Activated T-helper 1 cell treated with Interleukin-2 at 50 U/mL for 16 hours (primary cell): ENCODE data around the gene FANCC.

Source experiments
- DNase-seq: peaks from one replicate; pipeline ENCODE4 v3.0.0-alpha.2; 2020; ENCODE audit warnings: low read depth

Gene FANCC

DNA sequence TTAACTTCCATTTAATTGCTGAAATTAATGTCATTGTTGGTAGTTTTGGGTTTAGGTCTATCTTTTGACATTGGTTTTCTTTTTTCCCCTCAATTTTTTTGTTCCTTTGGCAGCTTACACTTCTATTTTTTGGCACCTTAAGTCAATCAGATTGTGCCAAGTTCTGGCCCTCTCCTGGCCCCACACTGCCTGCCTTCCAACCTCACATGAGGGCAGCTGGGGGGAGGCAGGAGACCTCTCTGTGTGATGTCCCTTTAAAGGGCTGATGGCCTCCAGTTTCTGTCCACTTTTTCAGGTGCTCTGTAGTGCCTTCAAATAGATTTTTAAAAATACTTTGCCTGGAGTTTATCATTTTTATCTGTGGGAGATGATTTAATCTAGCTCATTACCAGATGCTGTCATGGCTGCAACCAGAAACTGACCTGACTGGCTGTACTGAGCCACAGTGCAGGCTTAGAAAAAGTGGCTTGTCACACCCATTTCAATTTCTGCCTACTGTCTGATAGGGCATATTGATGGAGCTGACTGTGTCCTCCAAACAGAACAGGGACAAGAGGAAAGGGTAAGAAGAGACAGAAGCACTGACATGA is 196.6 kb downstream of the FANCC start:
- no peak for DNase-seq

DNA sequence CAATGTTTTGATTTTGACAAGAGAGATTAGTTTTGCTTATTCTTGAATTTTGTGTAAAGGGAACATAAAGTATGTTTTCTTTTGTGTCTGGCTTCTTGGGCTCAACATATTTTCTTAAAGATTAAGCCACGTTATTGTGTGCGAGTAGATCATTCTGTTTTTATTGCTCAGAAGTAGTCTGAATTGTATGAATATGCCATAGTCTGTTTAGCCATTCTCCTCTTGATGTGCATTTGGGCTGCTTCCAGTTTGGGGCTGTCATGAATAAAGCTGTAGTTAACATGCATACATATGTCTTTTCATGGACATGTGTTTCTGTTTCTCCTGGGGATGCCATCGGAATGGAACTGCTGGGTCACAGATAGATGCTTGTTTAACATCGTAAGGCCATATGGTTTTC is 198.9 kb downstream of the FANCC start:
- no peak for DNase-seq

DNA sequence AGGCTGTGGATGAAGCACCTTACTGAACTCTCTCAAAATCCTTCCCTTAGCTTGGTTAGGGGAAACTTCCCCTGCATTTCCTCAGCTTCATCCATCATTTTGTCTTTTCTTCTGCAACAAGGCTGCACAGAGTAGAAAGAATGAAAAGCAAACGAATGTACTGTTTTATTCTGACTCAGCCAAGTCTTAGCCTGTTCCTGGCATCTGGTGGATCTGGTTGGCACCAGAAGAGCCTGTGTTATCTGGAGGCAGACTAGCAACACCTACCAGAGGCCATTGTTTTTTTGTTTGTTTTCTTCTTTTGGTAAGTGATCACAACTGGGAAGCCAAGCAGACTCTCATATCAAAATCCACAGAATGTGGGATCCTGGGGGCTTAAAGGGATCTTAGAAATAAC is 200.7 kb downstream of the FANCC start:
- DNase-seq = no peak

DNA sequence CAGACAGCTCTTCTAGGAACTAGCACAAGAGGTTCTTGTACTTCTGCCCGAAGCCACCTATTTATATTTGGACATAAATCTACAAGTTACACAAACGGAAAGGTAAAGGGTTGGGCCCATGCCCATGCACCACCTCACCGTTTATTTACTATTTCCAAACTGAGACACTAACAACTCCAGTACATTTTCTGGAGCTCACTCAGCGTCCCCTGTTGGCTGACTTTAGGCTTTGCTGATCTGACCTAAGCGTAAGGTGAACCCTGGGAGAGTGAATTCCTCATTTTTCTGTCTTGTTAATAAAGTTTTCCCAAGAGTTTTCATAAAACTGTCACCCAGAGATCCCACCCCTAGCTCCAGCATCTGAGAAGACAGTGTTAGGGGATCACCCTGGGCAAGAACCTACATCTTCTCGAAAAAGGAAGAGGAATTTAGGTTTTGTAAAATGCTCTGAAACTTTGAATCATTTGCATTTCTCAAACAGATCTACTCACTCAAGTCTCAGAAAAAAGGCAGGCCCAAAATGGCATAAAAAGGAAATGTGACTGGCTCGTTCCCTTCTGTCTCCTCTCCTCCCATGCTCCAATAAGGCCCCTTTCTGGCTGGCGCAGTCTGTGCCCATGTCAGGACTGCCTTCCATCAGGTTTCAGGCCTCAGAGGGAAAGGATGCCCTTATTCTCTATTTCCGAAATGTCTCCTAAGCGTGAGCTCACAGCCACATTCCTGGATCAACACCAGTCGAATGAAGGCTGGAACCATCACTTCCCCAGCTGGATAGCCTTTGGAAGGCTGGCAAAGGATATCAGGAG is 201.3 kb downstream of the FANCC start:
- no peak for DNase-seq

DNA sequence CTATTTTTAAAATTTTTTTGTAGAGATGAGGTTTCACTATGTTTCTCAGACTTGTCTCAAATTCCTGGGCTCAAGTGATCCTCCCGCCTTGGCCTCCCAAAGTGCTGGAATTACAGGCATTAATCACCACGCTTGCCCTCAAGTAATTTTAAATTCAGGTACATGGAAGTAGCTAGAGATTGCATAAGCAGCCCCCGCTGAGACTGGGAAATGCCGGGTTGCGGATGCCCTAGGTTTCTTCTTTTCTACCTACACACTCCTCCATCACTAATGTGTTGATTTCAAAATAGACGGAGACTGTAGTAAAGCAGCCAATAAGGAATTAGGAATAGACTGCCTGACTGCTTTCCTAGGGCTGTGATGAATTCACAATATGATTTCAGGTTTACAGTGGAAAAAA is 202.4 kb downstream of the FANCC start:
- DNase-seq = no peak

DNA sequence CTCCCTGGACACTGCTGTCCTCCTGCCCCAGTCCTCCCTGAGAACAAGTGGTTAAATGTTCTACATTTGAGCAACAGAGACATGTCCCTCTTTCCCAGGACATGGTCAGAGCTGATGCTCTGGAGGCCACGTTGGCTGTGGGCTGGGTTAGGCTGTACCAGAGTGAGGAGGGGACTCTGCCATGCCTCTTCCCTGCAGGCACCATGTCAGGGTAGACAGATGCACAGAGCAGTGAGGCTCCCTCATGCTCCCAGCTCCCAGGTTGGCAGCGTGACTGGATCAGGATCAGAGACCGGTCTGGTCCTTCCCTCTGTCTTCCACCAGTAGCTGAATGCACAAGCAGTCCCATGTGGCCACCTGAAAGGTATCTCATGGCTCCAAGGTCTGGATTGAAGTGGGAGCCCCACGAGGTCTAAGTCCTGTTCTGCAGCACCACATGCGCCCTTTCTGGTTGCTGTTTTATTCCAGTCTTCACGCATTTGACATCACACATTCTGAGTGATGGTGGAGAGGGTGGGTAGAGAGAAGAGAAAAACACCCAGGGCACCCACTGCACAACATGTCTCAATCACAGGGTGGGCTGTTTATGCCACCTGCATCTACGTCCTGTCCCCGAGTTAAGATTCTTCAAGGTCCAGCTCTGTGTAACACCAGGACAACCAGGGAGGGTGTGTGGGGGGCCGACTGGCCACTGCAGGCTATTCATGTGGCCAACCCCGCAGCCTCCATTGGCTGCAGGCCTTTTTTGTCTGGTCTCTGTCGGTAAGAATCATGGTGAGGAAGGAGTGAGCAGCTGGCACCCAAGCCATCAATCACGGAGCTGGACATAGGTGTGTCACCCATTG is 204.9 kb downstream of the FANCC start:
- no peak for DNase-seq

DNA sequence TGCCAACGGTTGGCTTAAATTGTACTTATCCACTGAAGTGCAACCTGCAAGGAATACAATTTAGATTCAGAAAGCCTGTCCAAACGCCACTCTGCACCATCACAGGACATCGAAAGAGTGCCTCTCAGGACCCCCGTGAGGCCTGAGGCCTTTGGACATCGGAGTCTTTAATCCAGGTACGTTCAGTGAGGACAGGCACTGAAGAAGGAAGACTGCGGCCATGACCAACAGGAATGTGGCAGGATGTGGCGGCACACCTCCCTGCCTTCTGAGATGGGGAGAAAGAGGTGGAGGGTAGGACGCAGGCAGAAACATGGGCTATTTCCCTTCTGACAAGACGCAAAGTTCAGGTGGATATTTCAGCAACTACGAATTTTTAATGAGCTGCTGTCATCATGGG is 205.8 kb downstream of the FANCC start:
- no peak for DNase-seq

DNA sequence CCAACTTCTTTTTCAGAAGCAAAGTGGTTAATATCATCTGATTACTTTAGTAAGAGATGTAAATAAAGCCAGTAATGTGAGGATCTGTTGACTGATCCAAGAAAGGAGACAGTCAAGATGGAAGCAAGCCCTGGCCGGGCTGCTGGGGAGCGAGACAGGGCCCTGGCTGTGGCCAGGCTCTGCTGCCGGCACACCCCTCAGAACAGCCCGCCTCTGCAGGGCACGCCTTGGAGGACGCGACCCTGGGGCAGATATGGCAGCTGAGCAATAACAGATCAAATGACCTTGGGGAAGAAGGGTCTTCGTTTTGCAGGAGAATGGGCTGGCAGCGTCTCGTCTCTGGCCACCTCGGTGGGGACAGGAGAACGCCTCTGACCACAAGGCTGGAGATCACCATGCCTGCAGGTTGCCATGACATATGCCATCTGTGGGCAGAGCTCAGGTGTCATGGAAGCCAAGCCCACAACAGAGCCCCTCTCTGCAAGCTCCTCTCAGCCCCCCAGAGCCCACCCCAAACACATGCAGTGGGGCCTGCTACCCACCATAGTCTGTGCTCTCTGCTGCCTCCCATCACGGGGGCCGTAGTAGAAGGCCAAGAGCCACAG is 206.5 kb downstream of the FANCC start:
- DNase-seq = no peak

DNA sequence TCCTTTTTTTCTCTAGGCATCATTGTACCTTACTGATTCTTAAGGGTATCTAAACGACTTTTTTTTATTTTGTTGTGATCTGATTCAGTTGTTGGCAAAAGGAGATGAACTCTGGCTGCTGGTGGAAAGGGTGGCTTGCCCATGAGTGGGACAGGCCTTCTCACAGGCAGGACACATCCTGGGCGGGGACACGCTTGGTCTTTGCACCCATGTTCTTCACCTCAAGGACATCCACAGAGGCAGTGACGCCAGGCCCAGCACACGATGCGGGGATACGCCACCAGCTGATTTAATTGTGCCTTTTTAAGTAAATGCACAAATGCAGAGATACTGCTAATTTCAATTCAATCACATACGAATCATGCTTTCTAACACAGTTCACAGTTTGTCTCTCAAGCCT is 208.1 kb downstream of the FANCC start:
- no peak for DNase-seq

DNA sequence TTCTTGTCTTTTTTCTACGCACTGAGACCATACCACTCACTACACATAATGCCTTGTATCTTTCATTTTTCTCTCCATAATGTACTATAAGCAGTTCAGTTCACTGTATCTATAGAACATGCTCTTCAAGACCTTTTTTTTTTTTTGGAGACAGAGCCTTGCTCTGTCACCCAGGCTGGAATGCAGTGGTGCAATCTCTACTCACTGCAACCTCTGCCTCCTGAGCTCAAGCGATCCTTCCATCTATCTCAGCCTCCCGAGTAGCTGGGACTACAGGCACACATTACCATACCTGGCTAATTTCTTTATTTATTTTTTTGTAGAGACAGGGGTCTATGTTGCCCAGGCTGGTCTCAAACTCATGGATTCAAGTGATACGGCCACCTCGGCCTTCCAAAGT is 208.7 kb downstream of the FANCC start:
- DNase-seq = no peak

DNA sequence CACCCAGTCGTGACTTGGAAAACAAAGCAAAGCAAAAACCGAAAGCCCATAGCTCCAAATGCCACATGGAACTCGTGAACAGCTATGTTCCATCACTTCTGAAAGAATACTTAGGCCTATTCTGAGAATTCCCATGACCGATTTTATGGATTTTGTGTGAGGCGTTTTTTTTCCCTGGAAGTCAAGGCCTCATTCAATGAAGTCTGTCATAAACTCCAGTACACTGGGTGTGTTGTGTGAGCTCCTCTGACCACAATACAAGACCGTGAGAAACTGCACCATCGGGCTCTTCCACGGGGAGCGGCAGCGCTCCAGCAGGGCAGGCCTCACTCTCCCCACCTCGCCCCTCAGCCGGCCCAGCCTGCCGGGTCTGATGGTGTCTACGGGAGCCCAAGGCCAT is 209.5 kb downstream of the FANCC start:
- DNase-seq = no peak

DNA sequence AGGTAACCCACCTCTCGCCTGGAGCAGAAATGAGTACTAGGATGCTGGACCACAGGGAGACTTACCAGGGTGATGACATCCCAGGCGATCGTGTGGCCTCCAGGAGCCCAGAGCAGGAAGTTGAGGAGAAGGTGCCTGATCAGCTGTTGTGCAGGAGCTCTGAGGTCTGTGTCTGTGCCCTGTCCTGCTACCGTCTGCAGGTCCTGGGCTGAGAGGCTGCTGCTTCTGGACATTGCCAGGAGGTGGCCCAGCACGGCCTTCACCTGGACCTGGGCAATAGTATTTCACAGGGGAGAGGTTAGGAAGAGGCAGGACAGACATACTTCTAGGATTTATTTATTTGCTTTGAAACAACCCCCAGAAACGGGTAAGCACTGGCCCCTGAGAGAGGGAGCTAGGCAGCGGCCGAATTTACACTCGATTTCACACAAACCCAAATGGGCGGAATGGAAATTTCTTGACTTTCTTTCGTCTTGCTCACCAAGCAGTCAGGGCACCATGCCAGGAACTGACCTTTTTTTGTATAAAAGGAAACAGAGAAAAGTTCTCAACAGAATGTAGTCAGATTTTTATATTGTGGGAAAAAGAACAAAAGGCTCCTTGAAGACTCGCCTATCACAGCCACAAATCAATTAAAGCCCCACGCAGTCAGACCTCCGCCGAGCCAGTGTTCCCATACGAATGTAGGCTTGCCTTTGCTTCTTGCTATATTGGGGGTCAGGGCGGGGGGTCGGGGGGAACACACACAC is 210.3 kb downstream of the FANCC start:
- DNase-seq = no peak

DNA sequence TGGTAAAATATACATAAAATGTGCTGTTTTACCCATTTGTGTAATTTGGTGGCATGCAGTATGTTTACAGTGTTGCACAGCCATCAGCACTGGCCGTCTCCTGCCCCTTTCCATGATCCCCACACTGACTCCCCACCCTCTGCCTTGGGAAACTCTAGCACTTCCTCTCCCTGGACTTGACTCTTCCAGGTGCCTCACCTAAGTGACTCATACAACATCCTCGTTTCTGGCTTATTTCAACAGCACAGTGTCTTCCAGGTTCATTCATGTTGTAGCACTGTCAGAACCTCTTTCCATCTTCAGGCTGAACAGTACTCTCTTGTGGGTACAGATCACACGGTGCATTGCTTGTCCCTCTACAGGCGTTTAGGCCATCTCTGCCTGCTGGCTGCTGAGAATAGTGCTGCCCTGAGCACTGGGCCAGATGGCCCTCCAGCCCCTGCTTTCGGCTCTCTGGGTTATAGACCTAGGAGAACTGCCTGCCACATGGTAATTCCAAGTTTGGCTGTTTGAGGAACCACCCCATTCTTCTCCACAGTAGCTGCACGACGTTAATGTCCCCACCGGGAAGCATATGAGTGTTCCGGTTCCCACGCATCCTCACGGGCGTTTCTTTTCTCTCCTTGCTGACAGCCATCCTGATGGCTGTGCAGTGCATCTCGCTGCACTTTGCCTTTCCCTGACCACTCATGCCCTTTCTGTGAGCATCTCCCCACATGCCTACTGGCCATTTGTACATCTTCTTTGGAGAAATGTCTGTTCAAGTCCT is 211.8 kb downstream of the FANCC start:
- no peak for DNase-seq

DNA sequence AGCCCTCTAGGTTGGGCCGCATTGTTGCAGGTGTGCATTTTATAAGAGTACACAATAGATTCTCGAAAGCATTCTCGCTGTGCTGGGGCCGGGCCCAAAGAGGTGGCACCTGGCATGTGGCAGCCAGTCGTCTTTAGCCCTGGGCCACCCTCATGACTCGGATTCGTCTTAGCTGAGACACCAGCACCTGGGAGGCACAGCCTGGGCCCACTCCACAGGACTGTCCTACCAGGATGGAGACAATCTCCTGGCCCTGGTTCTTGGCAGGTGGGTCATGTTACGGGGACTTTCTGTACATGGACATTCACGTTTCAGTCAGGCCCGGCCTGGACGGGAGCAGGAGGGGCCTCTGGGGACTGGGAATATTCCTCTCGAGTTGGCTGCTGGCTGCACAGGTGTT is 212.5 kb downstream of the FANCC start:
- no peak for DNase-seq

DNA sequence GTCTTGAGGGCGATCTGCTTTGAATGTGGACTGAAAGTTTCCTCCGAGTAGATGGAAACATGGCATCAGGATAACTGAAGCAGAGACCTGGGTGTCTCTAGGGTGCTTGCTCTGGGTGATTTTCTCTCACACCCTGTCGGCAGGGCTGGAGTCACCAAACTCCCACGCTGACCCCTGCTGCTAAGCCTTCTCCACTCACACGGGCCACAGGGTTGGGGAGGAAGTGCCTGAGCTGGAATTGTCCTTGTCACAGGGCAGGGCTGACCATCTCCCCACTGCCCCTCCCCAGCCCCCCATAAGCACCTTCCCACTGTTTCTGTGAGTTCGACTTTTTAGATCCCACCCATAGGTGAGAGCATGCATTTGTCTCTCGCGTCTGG is 212.9 kb downstream of the FANCC start:
- DNase-seq = no peak

DNA sequence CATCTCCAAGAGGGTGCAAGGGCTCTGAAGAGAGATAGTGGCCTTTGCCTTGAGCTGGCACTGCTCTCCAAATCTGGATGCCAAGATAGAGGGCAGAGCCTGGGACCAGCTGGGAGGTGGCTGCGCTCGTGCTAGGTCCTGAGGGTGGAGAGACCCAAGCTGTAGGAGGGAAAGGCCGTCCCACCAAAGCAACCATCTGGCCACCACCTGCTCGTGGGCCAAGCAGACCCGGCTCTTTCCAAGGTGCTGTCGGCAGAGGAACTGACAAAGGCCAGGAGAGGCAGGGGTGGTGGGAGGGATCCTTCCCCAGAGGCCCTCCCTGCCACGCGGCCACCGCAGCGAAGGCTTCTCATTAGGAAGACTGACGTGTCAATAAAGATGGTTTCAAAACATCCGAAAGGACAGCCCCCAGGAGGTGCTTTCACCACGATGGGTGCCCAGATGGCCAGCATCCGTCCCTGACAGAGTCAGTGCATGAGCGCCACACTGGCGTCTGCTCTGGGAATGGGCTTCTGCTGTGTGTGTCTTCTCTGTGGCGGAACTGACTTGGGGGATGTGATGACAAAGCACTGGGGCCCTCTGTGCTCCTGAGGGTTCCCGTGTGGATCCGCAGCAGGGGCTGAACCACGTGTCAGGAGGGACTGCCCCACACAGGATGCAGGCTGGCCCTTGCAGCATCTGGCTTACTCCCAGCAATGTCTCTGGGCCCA is 213.5 kb downstream of the FANCC start:
- DNase-seq = no peak

DNA sequence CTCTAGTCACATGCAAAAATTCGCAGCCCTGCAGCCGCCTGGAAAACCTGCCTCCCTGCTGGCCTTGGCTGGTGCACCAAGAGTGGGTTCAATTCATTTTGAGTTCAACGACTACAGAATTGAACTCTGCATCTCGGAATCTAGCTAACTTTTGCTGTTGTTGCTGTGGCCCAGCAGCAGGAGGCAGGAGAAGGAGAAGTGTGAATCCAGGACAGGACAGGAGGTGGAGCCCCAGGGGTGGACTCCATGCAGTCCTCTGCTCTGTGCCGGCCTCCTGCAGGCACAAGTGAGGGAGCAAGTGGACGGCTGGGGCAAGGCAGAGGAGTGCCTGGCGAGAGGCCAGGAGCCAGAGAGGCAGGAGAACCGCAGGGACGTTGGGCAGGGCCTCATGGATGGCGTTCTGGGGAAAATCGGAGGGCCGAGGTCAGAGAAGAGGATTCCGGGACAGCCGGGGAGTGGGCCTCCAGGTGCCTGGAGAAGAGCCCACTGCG is 214.2 kb downstream of the FANCC start:
- DNase-seq = no peak

DNA sequence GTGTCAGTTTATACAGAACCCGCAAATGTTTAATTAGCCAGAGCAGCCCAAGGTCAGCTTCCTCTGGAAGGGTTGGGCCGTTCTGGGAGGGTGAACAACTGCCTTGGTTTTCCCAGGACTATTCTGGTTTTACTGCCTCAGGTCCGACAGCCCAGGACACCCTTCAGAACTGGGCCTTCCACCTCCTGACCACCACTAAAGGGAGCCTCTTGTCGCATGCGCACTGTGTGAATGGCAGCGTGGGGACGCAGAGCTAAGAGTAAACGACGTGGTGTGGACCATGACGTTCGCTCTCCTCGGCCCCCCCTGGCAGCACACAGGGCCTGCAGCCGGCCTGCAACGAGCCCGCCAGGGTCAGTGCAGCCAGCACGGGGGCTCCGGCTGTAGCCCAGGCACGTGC is 214.9 kb downstream of the FANCC start:
- no peak for DNase-seq

DNA sequence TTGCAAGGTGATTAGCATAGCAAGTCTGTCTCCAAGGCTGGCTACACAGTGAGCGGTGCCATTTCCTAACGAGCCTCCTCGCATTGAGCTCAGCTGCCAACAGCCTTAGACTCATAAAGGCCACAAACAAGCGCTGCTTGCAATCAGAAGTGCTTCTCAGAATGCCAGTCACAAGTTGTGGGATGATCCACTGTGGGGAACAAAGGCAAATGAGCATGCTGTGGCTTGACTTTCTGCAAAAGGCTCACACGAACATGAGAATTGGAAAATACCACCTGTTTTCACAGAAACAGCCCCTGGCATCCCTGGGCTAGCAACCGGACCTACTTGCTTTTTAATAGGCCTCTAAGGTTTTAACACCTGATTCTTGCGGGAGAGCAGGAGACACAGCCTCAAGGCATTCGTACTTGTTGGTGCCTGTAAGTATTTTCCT is 215.5 kb downstream of the FANCC start:
- no peak for DNase-seq

DNA sequence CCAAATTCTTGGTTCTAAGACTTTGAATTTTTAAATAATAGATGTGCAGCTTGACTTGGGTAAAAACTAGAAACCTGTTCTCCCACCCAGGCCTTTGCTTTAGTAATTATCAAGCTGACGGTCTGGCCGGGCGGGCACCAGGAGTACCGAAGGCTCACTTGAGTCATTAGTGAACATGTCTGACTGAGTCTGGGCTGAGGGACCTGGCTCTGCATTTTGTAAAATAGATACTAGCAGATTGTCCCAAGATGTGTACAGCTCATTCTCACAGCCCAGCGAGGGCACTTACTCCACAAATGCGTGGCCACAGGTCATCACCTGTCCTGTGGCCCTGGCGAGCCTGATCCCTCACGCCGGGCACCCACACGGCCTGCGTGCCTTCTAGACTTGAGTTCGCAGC is 216.2 kb downstream of the FANCC start:
- no peak for DNase-seq
